ENCODE measurements around the gene CLTA.

DNA sequence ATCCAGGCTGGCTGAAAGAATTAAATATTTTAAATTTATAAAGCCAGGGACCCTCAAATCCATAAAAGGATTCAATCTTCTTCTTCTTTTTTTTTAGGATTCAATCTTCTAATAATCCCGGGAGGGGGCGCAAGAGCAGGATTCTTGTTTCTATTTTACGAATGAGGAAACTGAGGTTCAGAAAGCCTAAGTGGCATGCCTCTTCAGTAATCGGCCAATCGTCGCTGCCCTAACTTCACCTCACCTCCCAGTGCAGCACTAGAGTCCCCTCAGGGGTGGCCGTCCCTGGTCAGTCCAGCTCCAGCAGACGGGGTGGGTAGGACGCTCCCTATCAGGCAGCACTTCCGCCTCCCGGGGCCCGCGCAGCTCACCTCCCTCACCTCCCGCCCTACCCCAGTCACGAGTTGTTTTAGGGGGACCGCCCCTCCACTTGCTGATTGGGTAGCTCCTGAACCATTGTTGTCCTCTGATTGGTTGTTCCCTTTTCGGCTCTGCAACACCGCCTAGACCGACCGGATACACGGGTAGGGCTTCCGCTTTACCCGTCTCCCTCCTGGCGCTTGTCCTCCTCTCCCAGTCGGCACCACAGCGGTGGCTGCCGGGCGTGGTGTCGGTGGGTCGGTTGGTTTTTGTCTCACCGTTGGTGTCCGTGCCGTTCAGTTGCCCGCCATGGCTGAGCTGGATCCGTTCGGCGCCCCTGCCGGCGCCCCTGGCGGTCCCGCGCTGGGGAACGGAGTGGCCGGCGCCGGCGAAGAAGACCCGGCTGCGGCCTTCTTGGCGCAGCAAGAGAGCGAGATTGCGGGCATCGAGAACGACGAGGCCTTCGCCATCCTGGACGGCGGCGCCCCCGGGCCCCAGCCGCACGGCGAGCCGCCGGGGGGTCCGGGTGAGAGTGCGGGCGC, at the start of gene CLTA:
- TF ChIP-seq POLR2A (IDR thresholded peaks at IDR 0.05) (peak; percentile 61), POLR2AphosphoS5 (IDR thresholded peaks at IDR 0.05) (peak; percentile 82 to 96 (median 94))

Data from breast epithelium (tissue), 3 donors.